Mesendoderm (in vitro differentiated cells): ENCODE data around the gene ANKRD44.
A peak's percentile ranks its signal among the peaks of the same experiment; 100 is the strongest.

ENCODE experiments used
- DNase-seq: peaks from one replicate; pipeline ENCODE4 v3.0.0; 2013
- H2AK5ac ChIP-seq: 2 replicates; pipeline ENCODE4 v1.6.1; 2013; ENCODE audit warnings: low read length, inconsistent platforms
- H2BK120ac ChIP-seq: 2 replicates; pipeline ENCODE4 v1.6.1; 2013; ENCODE audit warnings: low read depth, mild to moderate bottlenecking, low read length, moderate library complexity, mixed read lengths
- H2BK15ac ChIP-seq: replicated peaks from 2 replicates; pipeline ENCODE4 v1.6.1; 2013; ENCODE audit warnings: low read depth, mild to moderate bottlenecking, moderate library complexity
- H2BK5ac ChIP-seq: 2 replicates; pipeline ENCODE4 v1.6.1; 2013; ENCODE audit warnings: low read length, inconsistent platforms
- H3K18ac ChIP-seq: 2 replicates; pipeline ENCODE4 v1.6.1; 2013; ENCODE audit warnings: mild to moderate bottlenecking, low read length, mixed read lengths
- H3K23ac ChIP-seq: one replicate; pipeline ENCODE4 v1.6.1; 2013; ENCODE audit warnings: low read length
- H3K27ac ChIP-seq: 2 replicates; pipeline ENCODE4 v1.5.1; 2013; ENCODE audit warnings: low read depth, mild to moderate bottlenecking, inconsistent platforms, low read length, moderate library complexity
- H3K27me3 ChIP-seq: 2 replicates; pipeline ENCODE4 v1.6.1; 2013; ENCODE audit warnings: low read length, control low read depth, mild to moderate bottlenecking, inconsistent platforms; ENCODE audit not compliant: insufficient read depth, poor library complexity
- H3K36me3 ChIP-seq: 2 replicates; pipeline ENCODE4 v1.6.1; 2013; ENCODE audit warnings: low read length, inconsistent platforms; ENCODE audit not compliant: control insufficient read depth, insufficient read depth
- H3K4ac ChIP-seq: one replicate; pipeline ENCODE4 v1.6.1; 2013; ENCODE audit warnings: low read depth, mild to moderate bottlenecking, low read length, moderate library complexity
- H3K4me1 ChIP-seq: 2 replicates; pipeline ENCODE4 v1.6.1; 2013; ENCODE audit warnings: low read depth, low read length, inconsistent platforms; ENCODE audit not compliant: control insufficient read depth
- H3K4me2 ChIP-seq: 2 replicates; pipeline ENCODE4 v1.6.1; 2013; ENCODE audit warnings: low read length
- H3K4me3 ChIP-seq: 2 replicates; pipeline ENCODE4 v1.5.1; 2013; ENCODE audit warnings: mild to moderate bottlenecking, low read length
- H3K56ac ChIP-seq: one replicate; pipeline ENCODE4 v1.6.1; 2013; ENCODE audit warnings: low read length
- H3K79me1 ChIP-seq: 2 replicates; pipeline ENCODE4 v1.6.1; 2013; ENCODE audit warnings: low read length, inconsistent platforms
- H3K79me2 ChIP-seq: 2 replicates; pipeline ENCODE4 v1.6.1; 2013; ENCODE audit warnings: mild to moderate bottlenecking, low read length; ENCODE audit not compliant: control insufficient read depth, insufficient read depth
- H3K9ac ChIP-seq: 2 replicates; pipeline ENCODE4 v1.6.1; 2013; ENCODE audit warnings: low read length, inconsistent platforms
- H4K5ac ChIP-seq: one replicate; pipeline ENCODE4 v1.6.1; 2013; ENCODE audit warnings: low read length
- H4K8ac ChIP-seq: one replicate; pipeline ENCODE4 v1.6.1; 2013; ENCODE audit warnings: low read depth, mild to moderate bottlenecking, control low read depth, low read length, moderate library complexity
- WGBS: extraction: QIAGEN DNeasy Blood & Tissue Kit; methylation state at CpG from one replicate; pipeline ENCODE4 v1.1.7; 2013; ENCODE audit warnings: low lambda C conversion rate, missing lambda C conversion rate; ENCODE audit not compliant: insufficient coverage; ENCODE audit errors: extremely low coverage; 5-methylcytosine and 5-hydroxymethylcytosine counted together

The ANKRD44 gene

GRCh38 chr2:196988639-196989038 is 321.9 kb downstream of the ANKRD44 start:
- no CpG with 5 or more reads among the region's 5 CpGs for WGBS
- Histone ChIP-seq H3K79me2 (no peaks in the 10 kb centered on the region), H3K79me1 (no peaks in the 10 kb centered on the region), H3K4me3 (no peak overlapping the region), H3K4me1 (peaks cover 1% of the 10 kb centered on the region), H4K5ac (no peak overlapping the region), H3K27ac (no peak overlapping the region), H3K18ac (peak overlapping the region; percentile 14), H3K4ac (no peak overlapping the region), H2BK120ac (peak overlapping the region; percentile 6), H3K23ac (no peak overlapping the region), H3K9ac (no peak overlapping the region), H3K27me3 (no peaks in the 10 kb centered on the region), H4K8ac (no peak overlapping the region), H2BK15ac (peak overlapping the region; percentile 4), H3K56ac (no peak overlapping the region), H2BK5ac (no peak overlapping the region), H3K4me2 (no peak overlapping the region), H2AK5ac (no peak overlapping the region), H3K36me3 (no peaks in the 10 kb centered on the region)
- no peak for DNase-seq

- H3K4me1 ChIP-seq = peaks cover 1% of the 10 kb centered on the region
- H2BK120ac ChIP-seq = no peak overlapping the region
- no peak overlapping the region for H3K27ac ChIP-seq
- no peak overlapping the region for H4K5ac ChIP-seq
- H3K4me2 ChIP-seq = no peak overlapping the region
- H2AK5ac ChIP-seq = no peak overlapping the region
- no peak overlapping the region for H4K8ac ChIP-seq
- no peak overlapping the region for H2BK15ac ChIP-seq
- H3K9ac ChIP-seq = no peak overlapping the region
- peak; percentile 53 for DNase-seq
- no peak overlapping the region for H3K23ac ChIP-seq
- peak overlapping the region; percentile 39 for H3K18ac ChIP-seq
- H3K36me3 ChIP-seq = no peaks in the 10 kb centered on the region
- H3K27me3 ChIP-seq = no peaks in the 10 kb centered on the region
- no CpG with 5 or more reads among the region's 6 CpGs for WGBS
- no peak overlapping the region for H3K4me3 ChIP-seq
- no peak overlapping the region for H2BK5ac ChIP-seq
- no peaks in the 10 kb centered on the region for H3K79me2 ChIP-seq
- H3K79me1 ChIP-seq = no peaks in the 10 kb centered on the region
- peak overlapping the region; percentile 17 for H3K56ac ChIP-seq
- no peak overlapping the region for H3K4ac ChIP-seq
Observed at GRCh38 chr2:196987649-196988364, 322.8 kb downstream of the ANKRD44 start.

DNA sequence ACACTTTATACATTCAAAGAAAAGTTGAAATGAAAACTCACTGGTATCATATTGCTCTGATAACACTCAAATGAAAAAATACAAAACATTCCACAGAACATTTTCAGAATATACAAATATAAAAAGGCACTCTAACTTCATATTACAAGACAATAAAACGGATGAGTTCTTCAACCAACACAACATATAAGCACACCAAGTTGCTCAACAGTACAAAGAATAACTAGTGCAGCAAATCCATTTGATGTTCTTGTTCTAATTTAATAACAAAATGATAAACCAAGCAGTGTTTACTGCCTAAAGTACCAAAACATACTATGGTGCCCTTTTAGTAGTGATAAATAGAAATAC is 323.3 kb downstream of the ANKRD44 start:
- Histone ChIP-seq H2AK5ac (no peak overlapping the region), H3K23ac (no peak overlapping the region), H3K79me1 (no peaks in the 10 kb centered on the region), H2BK5ac (no peak overlapping the region), H3K4me2 (no peak overlapping the region), H3K18ac (no peak overlapping the region), H2BK15ac (no peak overlapping the region), H3K36me3 (no peaks in the 10 kb centered on the region), H3K27me3 (no peaks in the 10 kb centered on the region), H3K4me1 (peaks cover 1% of the 10 kb centered on the region), H3K79me2 (no peaks in the 10 kb centered on the region), H3K56ac (no peak overlapping the region), H2BK120ac (no peak overlapping the region), H3K4ac (no peak overlapping the region), H3K4me3 (no peak overlapping the region), H4K8ac (no peak overlapping the region), H3K27ac (no peak overlapping the region), H4K5ac (no peak overlapping the region), H3K9ac (no peak overlapping the region)
- no CpG with 5 or more reads among the region's 1 CpG for whole genome bisulfite sequencing
- DNase-seq = no peak

DNA sequence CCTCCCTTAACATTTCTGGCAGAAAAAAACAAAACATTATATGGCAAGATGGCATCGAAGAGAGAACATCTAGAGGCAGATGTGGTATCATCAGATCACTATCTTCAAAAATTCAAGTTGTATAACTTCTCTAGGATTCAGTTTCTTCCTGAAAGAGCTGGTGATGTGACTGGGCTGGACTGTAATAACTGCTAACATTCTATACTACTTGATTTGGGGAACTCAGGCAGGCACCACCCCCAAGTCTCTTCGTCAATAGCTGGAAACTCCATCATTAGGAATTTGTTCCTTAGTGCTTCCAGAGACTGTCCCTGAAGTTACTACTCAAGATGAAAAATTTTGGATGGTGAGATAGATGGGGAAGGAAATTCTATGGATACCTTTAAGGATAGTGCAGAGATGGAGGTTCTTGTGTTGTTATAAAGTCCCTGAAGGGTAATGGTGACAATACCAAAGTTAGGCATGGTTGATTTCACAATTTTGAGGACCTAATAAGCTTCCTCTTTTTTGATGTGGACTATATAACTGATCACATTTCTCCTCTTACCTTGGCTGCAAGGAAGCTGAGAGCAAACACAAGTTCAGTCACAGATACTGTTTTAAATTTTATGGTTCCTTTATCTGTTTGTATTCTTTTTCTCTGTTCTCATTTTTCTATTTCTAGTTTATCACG is 324.9 kb downstream of the ANKRD44 start:
- H2AK5ac ChIP-seq = no peak overlapping the region
- no peak overlapping the region for H2BK5ac ChIP-seq
- H3K79me2 ChIP-seq = no peaks in the 10 kb centered on the region
- no peak for DNase-seq
- H3K56ac ChIP-seq = no peak overlapping the region
- no peaks in the 10 kb centered on the region for H3K4me1 ChIP-seq
- no peaks in the 10 kb centered on the region for H3K79me1 ChIP-seq
- no peak overlapping the region for H3K9ac ChIP-seq
- no peak overlapping the region for H3K27ac ChIP-seq
- H3K18ac ChIP-seq = no peak overlapping the region
- H2BK15ac ChIP-seq = no peak overlapping the region
- H2BK120ac ChIP-seq = no peak overlapping the region
- H4K8ac ChIP-seq = no peak overlapping the region
- H3K4ac ChIP-seq = no peak overlapping the region
- no peak overlapping the region for H3K4me3 ChIP-seq
- no peaks in the 10 kb centered on the region for H3K27me3 ChIP-seq
- WGBS = no CpG with 5 or more reads among the region's 3 CpGs
- H4K5ac ChIP-seq = no peak overlapping the region
- no peaks in the 10 kb centered on the region for H3K36me3 ChIP-seq
- no peak overlapping the region for H3K23ac ChIP-seq
- H3K4me2 ChIP-seq = no peak overlapping the region

DNA sequence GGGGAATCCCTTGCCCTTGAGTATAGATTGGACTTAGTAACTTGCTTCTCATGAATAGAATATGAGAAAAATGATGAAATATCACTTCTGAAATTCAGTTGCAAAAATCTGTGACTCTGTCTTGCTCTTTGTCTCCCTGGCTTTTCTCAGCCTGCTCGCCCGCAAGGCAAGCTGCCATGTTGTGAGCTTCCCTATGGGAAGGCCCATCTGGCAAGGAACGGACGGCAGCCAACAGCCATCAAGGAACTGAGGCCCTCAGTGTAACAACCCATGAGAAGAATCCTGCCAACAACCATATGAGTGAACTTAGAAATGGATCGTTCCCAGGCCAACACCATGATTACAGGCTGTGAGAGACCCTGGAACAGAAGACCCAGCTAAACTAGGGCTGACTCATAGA is 325.7 kb downstream of the ANKRD44 start:
- no peak for DNase-seq
- no peaks in the 10 kb centered on the region for H3K79me1 ChIP-seq
- WGBS = no CpG with 5 or more reads among the region's 5 CpGs
- no peak overlapping the region for H3K56ac ChIP-seq
- H2AK5ac ChIP-seq = no peak overlapping the region
- no peak overlapping the region for H2BK15ac ChIP-seq
- H3K4ac ChIP-seq = no peak overlapping the region
- no peak overlapping the region for H3K18ac ChIP-seq
- H3K79me2 ChIP-seq = no peaks in the 10 kb centered on the region
- no peak overlapping the region for H4K5ac ChIP-seq
- H4K8ac ChIP-seq = no peak overlapping the region
- H3K4me2 ChIP-seq = no peak overlapping the region
- H3K4me1 ChIP-seq = no peaks in the 10 kb centered on the region
- H3K4me3 ChIP-seq = no peak overlapping the region
- no peak overlapping the region for H3K27ac ChIP-seq
- H3K27me3 ChIP-seq = no peaks in the 10 kb centered on the region
- H3K36me3 ChIP-seq = no peaks in the 10 kb centered on the region
- no peak overlapping the region for H2BK120ac ChIP-seq
- H2BK5ac ChIP-seq = no peak overlapping the region
- H3K9ac ChIP-seq = no peak overlapping the region
- no peak overlapping the region for H3K23ac ChIP-seq
